Caco-2 (cell line): Measurements from ENCODE around the gene OBP2B. TPM values are rescaled to one million over a fixed set of nuclear protein-coding genes. Genes with fewer than 3 reads are reported as not detected.
"Not testable (repeated sequence)": the region's sequence is repeated elsewhere in the genome, so short reads cannot be mapped to it uniquely, and the experiment has no call there.

Source experiments
- BruUV-seq: library from RNA; stranded (reverse); fragments of 400-500 nt; replicated peaks from 2 replicates; lab custom pipeline; 2021; lab: Mats Ljungman, UMichigan
- CTCF ChIA-PET: fragments of 300-600 bp; sonication (Branson Sonifier 250); formaldehyde crosslinking; loops from one replicate; lab custom pipeline; 2022; ENCODE audit warnings: antibody characterized with exemption; lab: Charles Lee
- POLR2A ChIA-PET: fragments of 300-600 bp; sonication (Branson Sonifier 250); formaldehyde crosslinking; loops from one replicate; lab custom pipeline; 2022; ENCODE audit warnings: antibody characterized with exemption; lab: Charles Lee
- DNase-seq, 2 experiments: peaks; one replicate each; pipeline versions ENCODE4 v3.0.0 to v3.0.0-alpha.2; 2020 to 2022
- H3K27me3 ChIP-seq: replicated peaks from 2 replicates; pipeline ENCODE4 v1.6.0; 2011; ENCODE audit warnings: low read length; ENCODE audit not compliant: control insufficient read depth, insufficient read depth
- H3K36me3 ChIP-seq: 2 replicates; pipeline ENCODE4 v1.5.1; 2011; ENCODE audit warnings: low read length; ENCODE audit not compliant: control insufficient read depth, insufficient read depth
- H3K4me1 ChIP-seq: fragments of 250-450 bp; sonication (Bioruptor Pico); 2 replicates; pipeline ENCODE4 v1.5.1; 2020; ENCODE audit warnings: mild to moderate bottlenecking
- H3K4me3 ChIP-seq: 2 replicates; pipeline ENCODE4 v1.5.1; 2011; ENCODE audit warnings: low read depth, mild to moderate bottlenecking, control low read depth, low read length
- H3K9me3 ChIP-seq: fragments of 250-450 bp; sonication (Bioruptor Pico); 2 replicates; pipeline ENCODE4 v1.5.1; 2020; ENCODE audit warnings: mild to moderate bottlenecking, moderate library complexity
- H3K27ac Mint-ChIP-seq: one replicate; pipeline ENCODE4 v1.8.0; 2022; ENCODE audit warnings: mixed read lengths; ENCODE audit not compliant: unreplicated experiment
- H3K27me3 Mint-ChIP-seq: one replicate; pipeline ENCODE4 v1.8.0; 2022; ENCODE audit warnings: mixed read lengths; ENCODE audit not compliant: insufficient read depth, unreplicated experiment
- H3K36me3 Mint-ChIP-seq: one replicate; pipeline ENCODE4 v1.8.0; 2022; ENCODE audit warnings: mild to moderate bottlenecking, mixed read lengths; ENCODE audit not compliant: insufficient read depth, unreplicated experiment
- H3K4me1 Mint-ChIP-seq: one replicate; pipeline ENCODE4 v1.8.0; 2022; ENCODE audit warnings: low read depth, mixed read lengths; ENCODE audit not compliant: unreplicated experiment
- H3K4me3 Mint-ChIP-seq: one replicate; pipeline ENCODE4 v1.8.0; 2022; ENCODE audit warnings: mild to moderate bottlenecking, moderate library complexity, mixed read lengths; ENCODE audit not compliant: unreplicated experiment
- H3K9me3 Mint-ChIP-seq: one replicate; pipeline ENCODE4 v1.8.0; 2022; ENCODE audit warnings: mixed read lengths; ENCODE audit not compliant: unreplicated experiment
- intact Hi-C: fragments of 100-400 bp; cut with micrococcal nuclease; formaldehyde crosslinking; loops from one replicate; pipeline ENCODE4 v1.10.0; 2022; ENCODE audit not compliant: unreplicated experiment
- total RNA-seq: library from RNA; stranded (reverse); gene quantifications from 2 replicates; pipeline ENCODE4 v1.2.3, GENCODE V29; 2022
- TF ChIP-seq, protein P1 (sequence below), 2 experiments: fragments of 200-600 bp in 1 of 2; IDR thresholded peaks; 1 replicate in 1 of 2; 2 replicates in 1 of 2; pipeline versions ENCODE4 v1.5.1 to v1.8.0; 2011 to 2022; ENCODE audit warnings: antibody characterized with exemption in 1 of 2, control low read depth in 1 of 2, inconsistent platforms in 1 of 2, low read depth in 1 of 2, low read length in 1 of 2, mild to moderate bottlenecking in 1 of 2, moderate library complexity in 1 of 2; ENCODE audit not compliant: insufficient read depth in 1 of 2, severe bottlenecking in 1 of 2, unreplicated experiment in 1 of 2

Gene OBP2B
- total RNA-seq, 1 experiment from 2014 or later = not detected

DNA sequence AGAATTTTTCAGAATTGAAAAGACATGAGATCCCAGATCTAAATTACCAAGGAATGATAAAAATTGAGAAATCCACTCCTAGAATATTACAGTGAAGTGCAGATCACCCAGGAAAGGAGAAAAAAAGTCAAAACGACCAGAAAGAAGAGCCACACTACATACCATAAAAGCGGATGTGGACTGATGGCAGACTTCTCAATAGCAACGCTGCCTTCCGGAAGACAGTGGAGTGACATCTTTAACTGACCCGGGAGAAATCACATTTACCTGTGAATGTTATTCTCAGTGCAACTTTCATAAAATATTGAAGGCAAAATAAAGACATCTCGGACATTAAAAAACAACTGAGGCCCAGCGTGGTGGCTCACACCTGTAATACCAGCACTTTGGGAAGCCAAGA, 21.5 kb upstream of the OBP2B start:
- H3K4me3 Mint-ChIP-seq, CTCF ChIA-PET, H3K4me1 Mint-ChIP-seq, H3K27me3 ChIP-seq, H3K4me3 ChIP-seq, H3K27ac Mint-ChIP-seq, H3K9me3 ChIP-seq, DNase-seq, POLR2A ChIA-PET, H3K4me1 ChIP-seq, H3K27me3 Mint-ChIP-seq, intact Hi-C loops, H3K36me3 ChIP-seq, BruUV-seq, H3K36me3 Mint-ChIP-seq: not testable (repeated sequence)
- H3K9me3 Mint-ChIP-seq = peaks cover 11% of the 10 kb centered on the region

DNA sequence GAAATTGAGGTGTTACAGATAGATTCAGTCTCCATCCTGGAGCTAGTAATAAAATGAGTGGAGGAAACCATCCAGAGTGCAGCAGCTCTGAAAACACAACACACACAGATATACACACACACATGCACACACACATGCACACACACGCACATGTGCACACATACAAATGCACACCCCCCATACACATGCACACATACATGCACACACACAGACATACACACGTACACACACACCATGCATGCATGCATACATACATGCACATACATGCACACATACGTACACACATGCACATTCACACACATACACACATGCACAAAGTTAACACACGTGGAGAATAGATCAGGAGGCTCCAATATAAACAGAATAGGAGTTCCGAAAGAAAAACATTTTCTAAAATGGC, 21.0 kb upstream of the OBP2B start:
- TF ChIP-seq, protein P1, sequence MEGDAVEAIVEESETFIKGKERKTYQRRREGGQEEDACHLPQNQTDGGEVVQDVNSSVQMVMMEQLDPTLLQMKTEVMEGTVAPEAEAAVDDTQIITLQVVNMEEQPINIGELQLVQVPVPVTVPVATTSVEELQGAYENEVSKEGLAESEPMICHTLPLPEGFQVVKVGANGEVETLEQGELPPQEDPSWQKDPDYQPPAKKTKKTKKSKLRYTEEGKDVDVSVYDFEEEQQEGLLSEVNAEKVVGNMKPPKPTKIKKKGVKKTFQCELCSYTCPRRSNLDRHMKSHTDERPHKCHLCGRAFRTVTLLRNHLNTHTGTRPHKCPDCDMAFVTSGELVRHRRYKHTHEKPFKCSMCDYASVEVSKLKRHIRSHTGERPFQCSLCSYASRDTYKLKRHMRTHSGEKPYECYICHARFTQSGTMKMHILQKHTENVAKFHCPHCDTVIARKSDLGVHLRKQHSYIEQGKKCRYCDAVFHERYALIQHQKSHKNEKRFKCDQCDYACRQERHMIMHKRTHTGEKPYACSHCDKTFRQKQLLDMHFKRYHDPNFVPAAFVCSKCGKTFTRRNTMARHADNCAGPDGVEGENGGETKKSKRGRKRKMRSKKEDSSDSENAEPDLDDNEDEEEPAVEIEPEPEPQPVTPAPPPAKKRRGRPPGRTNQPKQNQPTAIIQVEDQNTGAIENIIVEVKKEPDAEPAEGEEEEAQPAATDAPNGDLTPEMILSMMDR (IDR thresholded peaks at IDR 0.05; ENCODE audit: insufficient read depth in 1 of 2, low read depth in 1 of 2, low read length in 1 of 2, severe bottlenecking in 1 of 2, unreplicated experiment in 1 of 2) = no peak
- no peaks in the 10 kb centered on the region for H3K4me1 Mint-ChIP-seq
- Histone ChIP-seq H3K4me3 (no peak overlapping the region), H3K4me1 (no peaks in the 10 kb centered on the region), H3K36me3 (no peaks in the 10 kb centered on the region), H3K27me3 (no peaks in the 10 kb centered on the region), H3K9me3 (no peaks in the 10 kb centered on the region)
- no TSS peak for BruUV-seq
- no peak for DNase-seq
- no peak overlapping the region for H3K27ac Mint-ChIP-seq
- no peaks in the 10 kb centered on the region for H3K27me3 Mint-ChIP-seq
- ChIA-PET POLR2A (no interaction called here), CTCF (no interaction called here)
- intact Hi-C loops = no loop called here
- H3K4me3 Mint-ChIP-seq = no peak overlapping the region
- H3K9me3 Mint-ChIP-seq = peaks cover 11% of the 10 kb centered on the region
- H3K36me3 Mint-ChIP-seq = no peaks in the 10 kb centered on the region

DNA sequence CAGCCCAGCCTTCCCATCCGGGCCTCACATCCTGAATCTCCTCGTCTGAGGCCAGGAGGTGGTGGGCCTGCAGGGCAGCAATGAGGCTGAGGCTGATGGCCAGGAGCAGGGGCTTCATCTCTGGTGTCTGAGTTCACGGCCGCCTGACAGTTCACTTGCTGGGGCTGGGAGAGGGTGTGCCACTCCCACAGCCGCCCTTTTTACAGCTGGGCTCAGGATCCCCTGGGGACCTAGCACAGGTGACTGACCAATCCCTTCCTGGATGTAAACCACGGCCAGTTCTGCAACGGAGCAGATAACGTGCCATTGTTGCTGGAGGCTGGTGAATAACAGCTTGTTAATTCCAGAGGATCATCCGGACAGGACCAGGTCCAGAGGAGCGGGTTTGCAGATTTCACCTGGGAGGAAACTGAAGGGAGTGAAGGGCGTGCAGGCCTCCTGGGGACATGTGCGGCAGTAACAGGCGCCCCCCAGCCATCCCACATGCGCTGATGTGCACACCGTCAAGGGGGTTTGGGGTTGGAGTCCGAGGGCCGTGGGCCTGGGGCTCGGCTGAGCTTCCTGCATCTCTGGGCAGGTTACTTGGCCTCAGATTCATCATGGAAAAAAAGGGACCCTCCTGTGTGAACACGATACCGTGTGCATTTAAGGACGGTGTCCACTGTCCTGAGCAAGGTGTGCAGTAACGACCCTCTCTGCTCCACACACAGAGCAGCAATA, 19.6 kb upstream of the OBP2B start:
- intact Hi-C loops = not testable (repeated sequence)

DNA sequence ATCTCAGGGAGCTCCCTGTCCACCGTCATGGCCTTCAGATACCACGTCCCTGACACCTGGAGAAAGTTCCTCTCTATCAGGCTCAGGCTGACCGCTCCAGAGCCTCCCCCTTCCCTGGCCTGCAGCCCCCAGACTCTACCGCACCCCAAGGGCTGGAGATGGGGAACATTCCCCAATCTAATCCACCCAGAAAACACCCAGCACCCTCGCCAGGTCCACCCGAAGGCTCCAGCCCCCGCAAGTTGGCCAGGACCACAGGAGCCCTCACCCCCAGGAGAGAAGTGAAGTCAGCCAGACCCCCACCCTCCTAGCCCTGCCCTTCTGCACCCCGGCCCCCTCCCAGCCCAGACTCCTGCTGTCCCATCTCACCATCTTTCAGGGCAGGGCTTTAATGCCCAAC, 18.9 kb upstream of the OBP2B start:
- H3K4me1 ChIP-seq, POLR2A ChIA-PET, H3K4me1 Mint-ChIP-seq, CTCF ChIA-PET, H3K27me3 Mint-ChIP-seq, intact Hi-C loops, H3K4me3 ChIP-seq, H3K36me3 Mint-ChIP-seq, H3K27me3 ChIP-seq, BruUV-seq, H3K9me3 ChIP-seq, DNase-seq, H3K36me3 ChIP-seq, H3K27ac Mint-ChIP-seq, H3K4me3 Mint-ChIP-seq: not testable (repeated sequence)
- H3K9me3 Mint-ChIP-seq = peaks cover 11% of the 10 kb centered on the region

More for the DNA sequence above, 19.6 kb upstream of the OBP2B start:
- H3K27me3 ChIP-seq, POLR2A ChIA-PET, H3K4me3 Mint-ChIP-seq, BruUV-seq, H3K27me3 Mint-ChIP-seq, H3K36me3 ChIP-seq, H3K9me3 ChIP-seq, H3K36me3 Mint-ChIP-seq, DNase-seq, H3K27ac Mint-ChIP-seq, H3K4me3 ChIP-seq, H3K4me1 Mint-ChIP-seq, H3K4me1 ChIP-seq, CTCF ChIA-PET: not testable (repeated sequence)
- peaks cover 11% of the 10 kb centered on the region for H3K9me3 Mint-ChIP-seq
